Bronchial epithelial cell (primary cell): ENCODE measurements around the gene AACS. TPM values are rescaled to one million over a fixed set of nuclear protein-coding genes. Genes with fewer than 3 reads are reported as not detected.

Experiments
- DNase-seq: peaks from one replicate; pipeline ENCODE4 v3.0.0-alpha.2; 2010; ENCODE audit warnings: low read depth
- FAIRE-seq: peaks from 2 replicates; lab custom pipeline; 2011; peaks lifted over from hg19 to GRCh38; lab: Jason Lieb, UNC
- H3K27me3 ChIP-seq: 2 replicates; pipeline ENCODE4 v1.5.1; 2011; ENCODE audit warnings: low read length; ENCODE audit not compliant: control insufficient read depth, insufficient read depth
- H3K36me3 ChIP-seq: 2 replicates; pipeline ENCODE4 v1.5.1; 2011; ENCODE audit warnings: low read length; ENCODE audit not compliant: control insufficient read depth, insufficient read depth
- H3K4me3 ChIP-seq: 2 replicates; pipeline ENCODE4 v1.5.1; 2011; ENCODE audit warnings: mild to moderate bottlenecking, low read depth, low read length, control low read depth
- CTCF ChIP-seq: IDR thresholded peaks from 2 replicates; pipeline ENCODE4 v1.5.1; 2011; ENCODE audit warnings: mild to moderate bottlenecking, moderate library complexity, low read length, control low read depth, inconsistent platforms; ENCODE audit not compliant: insufficient read depth, severe bottlenecking
- total RNA-seq: library from RNA; depleted of rRNA; stranded (reverse); fragments of >200 nt; gene quantifications from 2 replicates; pipeline ENCODE4 v1.2.1, GENCODE V29; 2014

AACS gene
- total RNA-seq, 1 donor from 2014 or later, result 30.5 TPM

GRCh38 chr12:125183187-125184067 is 118.2 kb downstream of the AACS start:
- Histone ChIP-seq H3K4me3 (no peak overlapping the region), H3K36me3 (no peaks in the 10 kb centered on the region), H3K27me3 (peaks cover 26% of the 10 kb centered on the region)
- no peak for FAIRE-seq
- peak; percentile 99 for TF ChIP-seq CTCF
- DNase-seq, result peak; percentile 48

GRCh38 chr12:125184213-125184967 is 119.2 kb downstream of the AACS start:
- FAIRE-seq (no peak), DNase-seq (no peak)
- no peak overlapping the region for H3K4me3 ChIP-seq
- H3K27me3 ChIP-seq, result peaks cover 35% of the 10 kb centered on the region
- TF ChIP-seq CTCF, result no peak
- no peaks in the 10 kb centered on the region for H3K36me3 ChIP-seq

GRCh38 chr12:125185311-125185739 is 120.1 kb downstream of the AACS start:
- FAIRE-seq (no peak), DNase-seq (no peak)
- Histone ChIP-seq H3K4me3 (no peak overlapping the region), H3K36me3 (no peaks in the 10 kb centered on the region), H3K27me3 (peaks cover 38% of the 10 kb centered on the region)
- no peak for TF ChIP-seq CTCF

- no peak for FAIRE-seq
- peak within 1 kb of the TSS; percentile 17 for H3K4me3 ChIP-seq
These were observed 120.7 kb downstream of the AACS start, which contains the start of gene TMEM132B for GRCh38 chr12:125185740-125186470. Gene TMEM132B (plus strand): TSS chr12:125186386.

More at GRCh38 chr12:125185740-125186470, 120.7 kb downstream of the AACS start, which contains the start of gene TMEM132B:
- peak; percentile 9 for TF ChIP-seq CTCF
- Histone ChIP-seq H3K36me3 (no peaks in the 10 kb centered on the region), H3K27me3 (peaks cover 38% of the 10 kb centered on the region)
- DNase-seq, result peak; percentile 33
